PC-3 (cell line): ENCODE results near the gene CHRM5. TPM values are rescaled to one million over a fixed set of nuclear protein-coding genes. Genes with fewer than 3 reads are reported as not detected.

ENCODE experiments used
- ATAC-seq: fragments of 200-7000 bp; cut with Tn5 transposase; 2 replicates; pipeline ENCODE4 v1.9.1; 2020; ENCODE audit warnings: mild to moderate bottlenecking, moderate library complexity
- BruUV-seq: library from RNA; stranded (reverse); fragments of 400-500 nt; replicated peaks from 2 replicates; lab custom pipeline; 2021; lab: Mats Ljungman, UMichigan
- CTCF ChIA-PET: fragments of 300-600 bp; sonication (Branson Sonifier 250); formaldehyde crosslinking; loops from one replicate; lab custom pipeline; 2022; ENCODE audit warnings: antibody characterized with exemption; lab: Charles Lee
- POLR2A ChIA-PET: fragments of 300-600 bp; sonication (Branson Sonifier 250); formaldehyde crosslinking; loops from one replicate; lab custom pipeline; 2022; ENCODE audit warnings: antibody characterized with exemption; ENCODE audit not compliant: unreplicated experiment; lab: Charles Lee
- DNase-seq: peaks from one replicate; pipeline ENCODE4 v3.0.0-alpha.2; 2015
- H2AFZ ChIP-seq: fragments of 300-600 bp; sonication (generic); 2 replicates; pipeline ENCODE4 v1.6.0; 2016; ENCODE audit warnings: antibody characterized with exemption, low read length
- H3F3A ChIP-seq: fragments of 300-600 bp; sonication (generic); one replicate; pipeline ENCODE4 v1.6.0; 2017; ENCODE audit warnings: antibody characterized with exemption, low read length, control low read depth, mild to moderate bottlenecking; ENCODE audit not compliant: unreplicated experiment
- H3K27ac ChIP-seq: fragments of 300-600 bp; sonication (generic); 2 replicates; pipeline ENCODE4 v1.5.1; 2016; ENCODE audit warnings: mild to moderate bottlenecking, low read length
- H3K27me3 ChIP-seq: fragments of 300-600 bp; sonication (generic); 2 replicates; pipeline ENCODE4 v1.6.1; 2016; ENCODE audit warnings: low read length, mixed read lengths
- H3K36me3 ChIP-seq: fragments of 300-600 bp; sonication (generic); 2 replicates; pipeline ENCODE4 v1.6.1; 2016; ENCODE audit warnings: low read depth, mixed run types, low read length, mixed read lengths
- H3K4me1 ChIP-seq: fragments of 300-600 bp; sonication (generic); 2 replicates; pipeline ENCODE4 v1.5.1; 2016; ENCODE audit warnings: low read length; ENCODE audit not compliant: insufficient read depth
- H3K4me2 ChIP-seq: fragments of 300-600 bp; sonication (generic); 2 replicates; pipeline ENCODE4 v1.6.0; 2016; ENCODE audit warnings: low read length
- H3K4me3 ChIP-seq: fragments of 300-600 bp; sonication (generic); 2 replicates; pipeline ENCODE4 v1.5.1; 2016; ENCODE audit warnings: mild to moderate bottlenecking, low read length, mixed read lengths
- H3K79me2 ChIP-seq: fragments of 300-600 bp; sonication (generic); 2 replicates; pipeline ENCODE4 v1.6.1; 2017; ENCODE audit warnings: low read length, mixed read lengths
- H3K9ac ChIP-seq: fragments of 300-600 bp; sonication (generic); 2 replicates; pipeline ENCODE4 v1.6.0; 2016; ENCODE audit warnings: mild to moderate bottlenecking, low read length
- H3K9me2 ChIP-seq: fragments of 300-600 bp; sonication (generic); replicated peaks from 2 replicates; pipeline ENCODE4 v1.6.1; 2016; ENCODE audit warnings: mixed run types, low read length, mixed read lengths
- H3K9me3 ChIP-seq: fragments of 300-600 bp; sonication (generic); 2 replicates; pipeline ENCODE4 v1.6.1; 2016; ENCODE audit warnings: low read length, mixed read lengths
- H4K20me1 ChIP-seq: fragments of 300-600 bp; sonication (generic); 2 replicates; pipeline ENCODE4 v1.6.1; 2016; ENCODE audit warnings: low read length, mixed read lengths
- EZH2 ChIP-seq: fragments of 300-600 bp; sonication (generic); IDR thresholded peaks from one replicate; pipeline ENCODE4 v1.6.1; 2017; ENCODE audit warnings: antibody characterized with exemption, mild to moderate bottlenecking, low read length; ENCODE audit not compliant: unreplicated experiment
- EZH2phosphoT487 ChIP-seq: fragments of 300-600 bp; sonication (generic); IDR thresholded peaks from 2 replicates; pipeline ENCODE4 v1.6.1; 2018; ENCODE audit warnings: mild to moderate bottlenecking, antibody characterized with exemption, low read length, borderline replicate concordance
- intact Hi-C: fragments of 100-400 bp; cut with micrococcal nuclease; formaldehyde crosslinking; loops from 2 replicates; pipeline ENCODE4 v1.9.0; 2023
- total RNA-seq: library from RNA; depleted of rRNA; stranded (reverse); fragments of >200 nt; gene quantifications from 2 replicates; pipeline ENCODE4 v1.2.3, GENCODE V29; 2014
- TF ChIP-seq, protein P1 (sequence below): fragments of 300-600 bp; sonication (generic); conservative IDR thresholded peaks from 2 replicates; pipeline ENCODE4 v1.5.1; 2017; ENCODE audit warnings: antibody characterized with exemption, low read depth, mild to moderate bottlenecking, low read length

Gene CHRM5
- total RNA-seq, 1 experiment from 2014 or later: 0.04 TPM

DNA sequence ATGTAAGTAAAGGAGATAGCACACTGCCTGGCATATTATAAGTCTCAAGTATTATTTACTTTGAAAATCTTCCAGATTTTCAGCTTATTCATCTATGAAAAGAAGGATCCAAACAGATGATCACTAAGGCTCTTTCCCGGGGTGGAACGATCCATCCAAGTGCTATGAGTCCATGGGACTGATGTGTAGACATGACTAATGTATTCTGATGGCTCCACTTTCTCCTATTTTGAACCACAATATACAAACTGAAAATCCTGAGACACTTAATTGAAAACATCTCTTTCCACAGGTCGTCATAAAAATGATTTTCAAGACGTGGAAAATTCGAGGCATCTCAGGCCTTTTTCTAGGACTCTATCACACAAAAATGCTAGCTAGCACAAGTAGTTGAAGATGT lies 33.4 kb upstream of the CHRM5 start:
- Histone ChIP-seq H2AFZ (no peak overlapping the region), H3K27me3 (no peaks in the 10 kb centered on the region), H3K9ac (no peak overlapping the region), H3K4me1 (no peaks in the 10 kb centered on the region), H3K27ac (no peak overlapping the region), H3K9me3 (no peaks in the 10 kb centered on the region), H3K4me2 (no peak overlapping the region), H3K79me2 (no peaks in the 10 kb centered on the region), H4K20me1 (no peaks in the 10 kb centered on the region), H3K9me2 (no peaks in the 10 kb centered on the region), H3F3A (no peaks in the 10 kb centered on the region), H3K4me3 (no peak overlapping the region), H3K36me3 (no peaks in the 10 kb centered on the region)
- ChIA-PET POLR2A (no interaction called here), CTCF (no interaction called here)
- DNase-seq (no peak), ATAC-seq (no peak; the same call in 1 of the 2 replicates)
- TF ChIP-seq, protein P1, sequence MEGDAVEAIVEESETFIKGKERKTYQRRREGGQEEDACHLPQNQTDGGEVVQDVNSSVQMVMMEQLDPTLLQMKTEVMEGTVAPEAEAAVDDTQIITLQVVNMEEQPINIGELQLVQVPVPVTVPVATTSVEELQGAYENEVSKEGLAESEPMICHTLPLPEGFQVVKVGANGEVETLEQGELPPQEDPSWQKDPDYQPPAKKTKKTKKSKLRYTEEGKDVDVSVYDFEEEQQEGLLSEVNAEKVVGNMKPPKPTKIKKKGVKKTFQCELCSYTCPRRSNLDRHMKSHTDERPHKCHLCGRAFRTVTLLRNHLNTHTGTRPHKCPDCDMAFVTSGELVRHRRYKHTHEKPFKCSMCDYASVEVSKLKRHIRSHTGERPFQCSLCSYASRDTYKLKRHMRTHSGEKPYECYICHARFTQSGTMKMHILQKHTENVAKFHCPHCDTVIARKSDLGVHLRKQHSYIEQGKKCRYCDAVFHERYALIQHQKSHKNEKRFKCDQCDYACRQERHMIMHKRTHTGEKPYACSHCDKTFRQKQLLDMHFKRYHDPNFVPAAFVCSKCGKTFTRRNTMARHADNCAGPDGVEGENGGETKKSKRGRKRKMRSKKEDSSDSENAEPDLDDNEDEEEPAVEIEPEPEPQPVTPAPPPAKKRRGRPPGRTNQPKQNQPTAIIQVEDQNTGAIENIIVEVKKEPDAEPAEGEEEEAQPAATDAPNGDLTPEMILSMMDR: no peak
- TF ChIP-seq EZH2phosphoT487 (no peak), EZH2 (no peak)
- no TSS peak for BruUV-seq
- intact Hi-C loops: no loop called here

DNA sequence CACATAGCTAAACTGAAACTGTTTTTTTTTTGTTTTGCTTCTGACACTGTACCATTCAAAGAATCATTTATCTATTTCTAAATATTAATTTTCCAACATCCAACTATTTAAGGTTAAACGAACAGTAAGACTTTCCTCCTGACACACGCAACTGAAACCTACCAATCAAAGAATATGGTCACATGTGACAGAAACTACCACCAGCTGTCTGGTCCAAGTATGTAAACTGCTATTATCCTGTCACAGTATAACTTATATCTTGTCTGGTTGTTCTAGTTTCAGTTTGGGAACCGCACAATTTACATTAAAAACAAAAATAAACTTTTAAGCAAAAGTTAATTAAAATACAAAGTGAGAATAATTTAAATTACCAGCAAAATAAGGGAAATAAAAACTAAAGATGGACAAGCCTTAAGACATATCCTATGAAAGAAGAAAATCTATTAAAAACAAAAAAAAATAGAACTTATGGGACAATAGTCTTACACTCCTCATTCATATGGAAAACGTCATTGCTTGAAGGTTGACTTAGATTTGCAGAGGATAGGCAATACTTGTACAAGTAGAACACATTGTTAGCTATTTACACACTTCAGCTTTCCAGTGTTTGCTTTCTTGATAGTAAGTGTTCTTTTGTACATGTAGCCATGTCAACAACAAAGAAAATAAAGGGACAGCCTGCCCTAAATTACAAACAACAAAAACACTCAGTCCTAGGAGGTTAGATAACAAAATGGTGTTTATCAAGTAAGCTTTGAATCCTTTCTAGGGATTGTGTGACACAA lies 26.8 kb upstream of the CHRM5 start:
- H3K9ac ChIP-seq: no peak overlapping the region
- TF ChIP-seq EZH2phosphoT487: no peak
- TF ChIP-seq, protein P1: no peak
- TF ChIP-seq EZH2: no peak
- ChIA-PET CTCF (interaction anchor here (0.7 kb wide), 1 partner anchor 8 kb away, joined by 5 read pairs; no protein-coding TSS in a partner anchor), POLR2A (no interaction called here)
- H3K4me1 ChIP-seq: no peaks in the 10 kb centered on the region
- H3F3A ChIP-seq: no peaks in the 10 kb centered on the region
- no peak overlapping the region for H3K27ac ChIP-seq
- H3K27me3 ChIP-seq: no peaks in the 10 kb centered on the region
- intact Hi-C loops: no loop called here
- no peaks in the 10 kb centered on the region for H3K9me3 ChIP-seq
- H4K20me1 ChIP-seq: no peaks in the 10 kb centered on the region
- H3K79me2 ChIP-seq: no peaks in the 10 kb centered on the region
- DNase-seq (no peak), ATAC-seq (no peak)
- no peak overlapping the region for H2AFZ ChIP-seq
- H3K9me2 ChIP-seq: no peaks in the 10 kb centered on the region
- H3K36me3 ChIP-seq: no peaks in the 10 kb centered on the region
- no TSS peak for BruUV-seq
- H3K4me2 ChIP-seq: no peak overlapping the region
- no peak overlapping the region for H3K4me3 ChIP-seq

DNA sequence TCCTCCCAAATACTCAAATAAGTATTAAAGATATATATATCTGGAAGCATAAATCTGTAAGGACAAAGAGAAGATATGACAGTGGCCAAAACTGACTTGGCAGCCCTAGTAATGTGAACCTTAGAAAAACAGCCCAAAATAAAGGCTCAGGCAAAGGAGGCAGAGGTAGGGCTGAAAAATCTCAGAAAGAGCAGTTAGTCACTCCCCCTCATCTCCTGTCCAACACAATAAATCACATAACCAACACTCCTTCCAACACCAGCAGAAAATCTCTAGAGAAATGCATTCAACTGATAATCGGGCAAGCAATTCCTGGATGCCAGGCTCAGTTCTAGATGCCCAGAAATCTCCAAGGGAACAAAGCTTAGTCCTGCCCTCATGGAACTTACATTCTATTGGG lies 22.1 kb upstream of the CHRM5 start:
- CTCF ChIA-PET: no interaction called here

More for the DNA sequence above, 22.1 kb upstream of the CHRM5 start:
- Histone ChIP-seq H3K27ac (no peak overlapping the region), H3K4me2 (no peak overlapping the region), H3K79me2 (no peaks in the 10 kb centered on the region), H3K9me3 (no peaks in the 10 kb centered on the region), H4K20me1 (no peaks in the 10 kb centered on the region), H3K27me3 (no peaks in the 10 kb centered on the region), H3K4me1 (no peaks in the 10 kb centered on the region), H3K36me3 (no peaks in the 10 kb centered on the region), H3K9me2 (no peaks in the 10 kb centered on the region), H3K4me3 (no peak overlapping the region), H3K9ac (no peak overlapping the region), H3F3A (no peaks in the 10 kb centered on the region), H2AFZ (no peak overlapping the region)
- TF ChIP-seq EZH2phosphoT487: no peak
- no peak for TF ChIP-seq EZH2
- TF ChIP-seq, protein P1: no peak
- POLR2A ChIA-PET: no interaction called here
- BruUV-seq: no TSS peak
- DNase-seq: no peak
- ATAC-seq: no peak
- intact Hi-C loops: no loop called here
